Breast epithelium (tissue), 3 donors: Measurements from ENCODE around the gene ANKS1B.

Experiments
- CTCF ChIP-seq, 3 donors: fragments of 450-650 bp; IDR thresholded peaks; one replicate each; pipeline ENCODE4 v1.5.1; 2016 to 2017; ENCODE audit warnings: antibody characterized with exemption in 3 of 3, mild to moderate bottlenecking in 3 of 3, moderate library complexity in 3 of 3
- POLR2AphosphoS5 ChIP-seq, 3 donors: sonication (generic); formaldehyde crosslinking; IDR thresholded peaks; one replicate each; pipeline ENCODE4 v1.6.1; 2017; ENCODE audit warnings: antibody characterized with exemption in 3 of 3

GRCh38 chr12:99783421-99783820, 201.3 kb downstream of the ANKS1B start:
- no peak for TF ChIP-seq POLR2AphosphoS5 (IDR thresholded peaks at IDR 0.05)
- no peak for TF ChIP-seq CTCF (IDR thresholded peaks at IDR 0.05)
